Panc1 (cell line): ENCODE data around the gene AKAP12. TPM values are rescaled to one million over a fixed set of nuclear protein-coding genes. Genes with fewer than 3 reads are reported as not detected.

Experiments used
- ATAC-seq: fragments of 200-7000 bp; cut with Tn5 transposase; 2 replicates; pipeline ENCODE4 v1.9.1; 2020; ENCODE audit warnings: mild to moderate bottlenecking, moderate library complexity
- BruUV-seq: library from RNA; stranded (reverse); fragments of 400-500 nt; replicated peaks from 2 replicates; lab custom pipeline; 2021; lab: Mats Ljungman, UMichigan
- CTCF ChIA-PET: fragments of 300-600 bp; sonication (Branson Sonifier 250); formaldehyde crosslinking; loops from one replicate; lab custom pipeline; 2022; ENCODE audit warnings: antibody characterized with exemption; lab: Charles Lee
- POLR2A ChIA-PET: fragments of 300-600 bp; sonication (Branson Sonifier 250); formaldehyde crosslinking; loops from one replicate; lab custom pipeline; 2022; ENCODE audit warnings: antibody characterized with exemption; lab: Charles Lee
- DNase-seq: peaks from one replicate; pipeline ENCODE4 v3.0.0-alpha.2; 2010; ENCODE audit warnings: low read depth, low spot score
- H3K27ac ChIP-seq: 2 replicates; pipeline ENCODE4 v1.5.1; 2011; ENCODE audit warnings: mild to moderate bottlenecking, low read length, inconsistent platforms
- H3K27me3 ChIP-seq: fragments of 200-500 bp; sonication (Bioruptor generic); 2 replicates; pipeline ENCODE4 v1.6.0; 2014; ENCODE audit warnings: low read length, inconsistent platforms; ENCODE audit not compliant: control insufficient read depth, insufficient read depth
- H3K36me3 ChIP-seq: fragments of 200-500 bp; sonication (Bioruptor generic); 2 replicates; pipeline ENCODE4 v1.5.1; 2014; ENCODE audit warnings: inconsistent platforms, mild to moderate bottlenecking, low read length, moderate library complexity; ENCODE audit not compliant: control insufficient read depth, insufficient read depth
- H3K4me1 ChIP-seq: 2 replicates; pipeline ENCODE4 v1.5.1; 2011; ENCODE audit warnings: inconsistent platforms, mild to moderate bottlenecking, low read length, moderate library complexity; ENCODE audit not compliant: control insufficient read depth, insufficient read depth
- H3K4me3 ChIP-seq, 2 experiments: 2 replicates each; pipeline ENCODE4 v1.5.1; 2011 to 2012; ENCODE audit warnings: low read depth in 2 of 2, low read length in 2 of 2, mild to moderate bottlenecking in 2 of 2, inconsistent platforms in 1 of 2, moderate library complexity in 1 of 2
- H3K9me3 ChIP-seq: fragments of 200-500 bp; sonication (Bioruptor generic); 2 replicates; pipeline ENCODE4 v1.5.1; 2014; ENCODE audit warnings: low read depth, mild to moderate bottlenecking, inconsistent platforms, low read length, moderate library complexity; ENCODE audit not compliant: control insufficient read depth, insufficient read depth
- CTCF ChIP-seq: fragments of 450-650 bp; IDR thresholded peaks from 2 replicates; pipeline ENCODE4 v1.5.1; 2017; ENCODE audit warnings: mild to moderate bottlenecking
- POLR2AphosphoS5 ChIP-seq: IDR thresholded peaks from 2 replicates; pipeline ENCODE4 v1.6.1; 2012; ENCODE audit warnings: mild to moderate bottlenecking, low read depth, low read length, moderate library complexity
- REST ChIP-seq, 2 experiments: IDR thresholded peaks; 2 replicates each; pipeline ENCODE4 v1.6.1; 2011 to 2012; ENCODE audit warnings: low read depth in 2 of 2, control low read depth in 1 of 2, low read length in 1 of 2, mild to moderate bottlenecking in 1 of 2, moderate library complexity in 1 of 2; ENCODE audit not compliant: insufficient read depth in 1 of 2
- SIN3A ChIP-seq: IDR thresholded peaks from 2 replicates; pipeline ENCODE4 v1.6.1; 2012; ENCODE audit warnings: low read depth, mild to moderate bottlenecking, low read length, moderate library complexity, borderline replicate concordance; ENCODE audit not compliant: insufficient read depth
- TCF7L2 ChIP-seq: IDR thresholded peaks from 2 replicates; pipeline ENCODE4 v1.6.1; 2011; ENCODE audit warnings: mild to moderate bottlenecking, low read depth, low read length, inconsistent platforms
- in situ Hi-C: cut with HindIII; loops from 2 replicates; pipeline ENCODE4 v1.10.0; 2016; ENCODE audit warnings: low sequenced_read_pairs, low pct_unique_long_range_greater_than_20kb
- intact Hi-C: fragments of 100-400 bp; cut with micrococcal nuclease; formaldehyde crosslinking; loops from one replicate; pipeline ENCODE4 v1.10.0; 2022; ENCODE audit not compliant: unreplicated experiment
- total RNA-seq: library from RNA; stranded (reverse); gene quantifications from one replicate; pipeline ENCODE4 v1.2.1, GENCODE V29; 2021; ENCODE audit not compliant: unreplicated experiment

The AKAP12 gene
- total RNA-seq, 1 experiment from 2014 or later, result 267 TPM

- Histone ChIP-seq H3K27ac (peak within 1 kb of the TSS; percentile 91), H3K4me1 (peaks cover 42% of the 10 kb centered on the region), H3K27me3 (no peaks in the 10 kb centered on the region), H3K36me3 (peaks cover 5% of the 10 kb centered on the region), H3K4me3 (peak within 1 kb of the TSS; percentile 81 to 90), H3K9me3 (no peaks in the 10 kb centered on the region)
- no peak for DNase-seq
- TF ChIP-seq SIN3A, result no peak
- 0 out of 2 replicates have a peak, but pooled peaks have one; percentile 20 for TF ChIP-seq POLR2AphosphoS5
- in situ Hi-C loops, result no loop called here
- POLR2A ChIA-PET, result interaction anchor here (0.5 kb wide), 1 partner anchor 34 kb away, joined by 7 read pairs; no protein-coding TSS in a partner anchor
- CTCF ChIA-PET, result no interaction called here
- no TSS peak for BruUV-seq
- intact Hi-C loops, result no loop called here
- ATAC-seq, result peak; percentile 18
These were observed 152.0 kb downstream of the AKAP12 start, which contains the start of gene ZBTB2 for GRCh38 chr6:151391471-151392413. Gene ZBTB2 (minus strand): TSS chr6:151391559. CDS start chr6:151373637, 17,922 bp downstream.

- ATAC-seq (no peak), DNase-seq (no peak)
- Histone ChIP-seq H3K27me3 (no peaks in the 10 kb centered on the region), H3K36me3 (peaks cover 5% of the 10 kb centered on the region), H3K4me1 (peaks cover 40% of the 10 kb centered on the region), H3K4me3 (peak overlapping the region; percentile 81 to 90), H3K9me3 (no peaks in the 10 kb centered on the region), H3K27ac (peak overlapping the region; percentile 91)
- BruUV-seq, result no TSS peak
- POLR2A ChIA-PET, result no interaction called here
- CTCF ChIA-PET, result no interaction called here
- intact Hi-C loops, result no loop called here
- TF ChIP-seq SIN3A (no peak), REST (IDR thresholded peaks at IDR 0.05; ENCODE audit: insufficient read depth in 1 of 2, low read depth in 2 of 2, low read length in 1 of 2) (no peak), TCF7L2 (no peak), POLR2AphosphoS5 (no peak), CTCF (no peak)
- in situ Hi-C loops, result no loop called here
These were observed 152.7 kb downstream of the AKAP12 start for GRCh38 chr6:151392427-151392826.
